HTR-8/SVneo (cell line): Measurements from ENCODE around the gene MEAK7.

ENCODE experiments used
- DNase-seq: peaks from one replicate; pipeline ENCODE4 v3.0.0; 2011; ENCODE audit warnings: low spot score, mixed read lengths; ENCODE audit not compliant: insufficient read length
- FAIRE-seq: peaks from 2 replicates; lab custom pipeline; 2011; peaks lifted over from hg19 to GRCh38; lab: Jason Lieb, UNC

The MEAK7 gene

DNA sequence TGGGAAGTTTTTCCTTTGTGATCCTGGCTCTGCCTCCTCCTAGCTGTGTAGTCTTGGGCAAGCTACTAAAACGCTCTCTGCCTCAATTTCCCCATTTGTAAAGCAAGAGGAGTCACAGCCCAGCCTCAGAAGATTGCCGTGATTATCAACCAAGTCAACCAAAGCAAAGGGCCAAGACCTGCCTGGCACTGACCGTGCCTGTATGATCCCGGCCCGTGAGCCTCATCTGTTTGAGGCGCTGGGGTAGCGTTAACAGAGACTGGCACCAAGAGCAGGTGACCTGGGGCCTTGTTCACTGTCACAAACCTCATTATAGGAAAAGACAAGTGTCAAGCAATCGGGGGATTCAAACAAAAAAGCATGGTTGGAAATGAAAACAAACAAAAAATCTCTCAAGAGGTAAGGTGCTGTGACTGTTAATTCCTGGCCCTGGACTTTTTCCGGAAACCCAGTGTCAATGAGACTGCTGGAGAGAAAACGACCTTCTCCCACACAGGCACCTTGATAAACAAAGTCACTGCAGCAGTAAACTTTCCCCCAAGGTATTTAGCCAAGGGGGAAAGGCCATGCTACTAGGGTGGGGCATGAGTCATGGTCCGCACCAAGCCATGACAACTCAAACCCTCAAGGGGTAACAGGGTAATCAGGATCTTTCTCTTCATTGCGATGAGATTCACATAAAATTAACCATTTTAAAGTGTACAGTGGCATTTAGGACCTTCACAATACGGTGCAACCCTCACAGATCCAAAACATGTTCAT, 5.4 kb downstream of the MEAK7 start:
- DNase-seq (no peak), FAIRE-seq (no peak)

DNA sequence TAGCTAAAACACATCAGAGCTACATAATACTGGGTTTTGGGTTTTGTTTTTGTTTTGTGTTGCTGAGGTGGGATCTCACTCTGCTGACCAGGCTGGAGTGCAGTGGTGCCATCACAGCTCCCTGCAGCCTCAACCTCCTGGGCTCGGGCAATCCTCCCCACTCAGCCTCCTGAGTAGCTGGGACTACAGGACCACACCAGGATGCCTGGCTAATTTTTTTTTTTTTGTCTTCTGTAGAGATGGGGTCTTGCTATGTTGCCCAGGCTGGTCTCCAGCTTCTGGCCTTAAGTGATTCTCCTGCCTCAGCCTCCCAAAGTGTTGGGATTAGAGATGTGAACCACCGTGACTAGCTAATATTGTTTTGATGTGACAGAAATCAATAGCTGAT, 6.2 kb downstream of the MEAK7 start:
- FAIRE-seq = no peak
- no peak for DNase-seq

DNA sequence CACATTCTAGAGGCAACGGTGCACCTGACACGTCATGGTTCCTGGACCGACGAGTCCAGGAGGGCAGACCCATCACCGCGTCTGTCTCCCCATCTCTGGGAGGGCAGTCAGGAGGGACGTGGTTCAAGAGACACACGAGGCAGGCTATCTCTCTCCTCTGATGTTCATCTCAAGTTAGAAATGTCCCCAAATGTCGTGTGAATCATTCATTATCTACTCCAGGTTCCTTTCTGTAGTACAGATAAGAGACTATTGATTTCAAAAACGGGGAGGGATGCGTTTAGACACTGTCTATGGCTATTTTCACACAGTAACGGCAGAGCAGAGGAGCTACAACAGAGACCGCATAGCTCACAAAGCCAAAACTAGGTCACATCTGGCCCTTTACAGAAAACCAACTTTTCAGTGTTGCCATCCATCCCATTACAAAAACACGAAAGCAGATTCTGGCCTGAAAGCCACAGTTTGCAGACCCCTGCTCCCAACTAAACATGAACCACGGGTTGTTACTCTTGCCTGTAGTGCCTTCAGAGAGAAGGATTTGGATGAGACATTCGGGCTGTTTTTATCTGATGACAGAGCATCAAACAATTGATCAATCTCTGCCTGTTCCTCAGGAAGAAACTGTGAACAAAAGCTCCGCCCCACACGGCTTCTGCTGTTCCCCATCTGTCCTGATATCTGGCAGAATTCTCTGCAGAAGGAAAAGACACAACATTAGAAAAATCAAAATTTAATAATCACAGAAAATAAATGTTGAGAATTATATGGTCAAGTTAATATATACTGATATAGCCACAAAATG, 6.8 kb downstream of the MEAK7 start:
- DNase-seq (no peak), FAIRE-seq (no peak)

DNA sequence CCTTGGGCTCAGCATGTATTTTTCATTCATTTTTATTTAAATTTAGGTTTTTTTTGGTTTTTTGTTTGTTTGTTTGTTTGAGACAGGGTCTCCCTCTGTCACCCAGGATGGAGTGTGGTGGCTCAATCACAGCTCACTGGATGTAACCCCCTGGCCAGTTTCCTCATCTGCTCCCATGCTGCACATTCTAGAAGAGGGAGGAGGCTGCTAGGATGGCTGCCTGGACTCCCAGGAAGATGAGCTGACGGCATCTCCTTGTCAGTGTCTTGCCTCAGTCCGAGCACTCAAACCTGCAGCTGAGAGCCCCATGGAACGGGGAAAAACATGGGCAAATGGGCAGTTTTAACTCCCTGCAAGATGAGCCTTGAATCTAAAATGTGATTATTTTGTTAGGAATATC, 7.5 kb downstream of the MEAK7 start:
- no peak for DNase-seq
- FAIRE-seq = no peak

DNA sequence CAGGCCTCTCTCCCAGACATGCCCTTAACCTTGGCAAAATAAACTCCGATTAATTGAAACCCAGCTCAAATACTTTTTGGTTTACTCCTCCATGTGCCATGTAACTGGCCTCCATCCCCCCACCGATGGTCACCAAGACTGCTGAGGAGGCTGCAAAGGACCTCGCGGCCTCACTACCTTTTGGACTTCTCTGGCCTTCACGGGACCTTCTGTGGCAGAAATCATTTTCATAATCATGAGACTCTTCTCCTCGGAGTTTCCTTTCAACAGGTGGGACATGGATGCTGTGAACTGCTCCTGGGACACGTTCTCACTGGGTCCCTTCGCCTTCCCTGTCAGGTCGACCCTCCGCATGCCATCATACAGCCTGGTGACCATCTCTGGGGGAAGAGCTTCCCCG, 9.0 kb downstream of the MEAK7 start:
- FAIRE-seq (no peak), DNase-seq (no peak)

DNA sequence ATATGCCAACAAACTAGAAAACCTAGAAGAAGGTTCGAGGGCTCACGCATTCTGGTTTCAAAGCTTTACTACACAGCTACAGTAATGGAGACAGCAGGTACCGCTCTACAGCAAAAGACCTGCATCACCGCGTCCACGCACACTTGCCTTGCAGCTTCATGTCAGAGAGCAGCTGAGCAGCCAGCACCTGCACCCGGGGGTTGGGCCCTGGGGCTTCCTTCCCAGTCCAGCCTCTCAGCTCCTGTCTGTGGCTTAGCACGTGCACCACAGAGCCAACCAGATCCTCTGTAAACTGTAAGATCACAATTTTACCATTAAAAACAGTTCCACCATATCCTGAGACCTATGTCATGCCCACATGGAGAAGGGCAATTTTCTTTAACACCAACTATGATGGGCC, 15.3 kb downstream of the MEAK7 start:
- DNase-seq (no peak), FAIRE-seq (no peak)

DNA sequence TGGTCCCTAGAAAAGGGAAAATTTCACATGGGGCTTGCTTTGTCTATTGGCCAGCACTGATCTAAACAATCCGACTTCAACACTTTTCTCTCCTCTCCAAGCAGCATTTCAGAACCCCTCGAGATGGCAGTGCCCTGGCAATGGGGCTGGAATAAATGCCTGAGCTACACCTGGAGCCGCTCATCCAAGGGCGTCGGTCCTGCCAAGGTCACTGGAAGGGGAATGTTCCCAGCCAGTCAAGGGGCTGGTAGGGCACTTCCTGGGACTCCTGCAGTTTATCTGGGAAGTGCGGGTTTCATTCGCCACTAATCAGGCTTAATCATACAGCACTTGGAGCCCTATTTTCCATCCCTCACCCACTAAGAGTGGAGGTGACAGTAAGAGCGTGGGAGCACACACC, 17.1 kb downstream of the MEAK7 start:
- DNase-seq (no peak), FAIRE-seq (no peak)

DNA sequence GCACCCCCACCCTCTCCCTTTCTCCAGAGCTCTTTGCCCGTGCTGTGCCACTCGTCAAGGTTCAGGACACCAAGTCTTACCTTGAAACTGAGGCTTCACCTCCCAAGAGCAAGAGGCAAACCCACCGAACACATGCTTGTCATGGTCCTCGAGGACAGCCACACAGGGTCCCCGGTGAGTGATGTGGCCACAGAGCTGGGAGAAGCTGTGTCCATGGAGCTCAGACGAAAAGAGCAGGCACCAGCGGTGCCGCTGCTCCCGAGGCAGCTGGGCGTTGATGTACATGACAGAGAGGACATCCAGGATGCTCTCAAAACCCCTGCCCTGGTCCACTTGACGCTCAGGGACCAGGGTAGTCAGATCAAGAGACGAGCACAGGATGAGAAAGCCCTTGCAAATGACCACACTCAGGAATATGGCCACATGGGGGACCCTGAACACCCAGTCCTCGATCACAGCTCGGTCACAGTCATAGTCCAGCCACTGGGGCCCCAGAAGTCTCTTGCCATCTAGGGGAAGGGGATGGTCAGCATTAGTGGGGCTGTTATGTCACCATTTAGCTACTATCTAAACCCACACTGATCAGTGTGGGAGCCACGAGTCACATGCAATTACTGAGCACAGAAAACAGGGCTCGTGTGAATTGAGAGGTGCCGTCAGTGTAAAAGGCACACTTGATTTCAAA, 17.8 kb downstream of the MEAK7 start:
- DNase-seq = no peak
- FAIRE-seq = no peak

DNA sequence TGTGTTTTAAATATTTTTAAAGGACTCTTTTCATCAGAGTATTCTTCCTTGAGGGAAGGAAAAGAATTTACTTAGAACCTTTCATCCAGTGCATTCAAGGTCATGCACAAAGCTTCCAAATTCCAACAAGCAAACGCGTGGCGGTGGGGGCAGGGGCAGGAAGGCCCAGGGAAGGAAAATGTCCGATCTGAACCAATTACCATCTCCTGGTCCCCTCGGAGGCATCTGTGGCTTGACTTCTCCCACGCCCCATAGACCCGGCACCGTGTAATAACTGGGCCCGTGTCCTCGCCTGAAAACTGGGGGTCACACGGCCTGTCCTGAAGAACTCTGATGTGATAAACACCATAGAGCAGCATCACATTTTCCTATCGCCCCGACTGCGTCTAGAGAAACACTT, 18.3 kb downstream of the MEAK7 start:
- FAIRE-seq = no peak
- DNase-seq = no peak

DNA sequence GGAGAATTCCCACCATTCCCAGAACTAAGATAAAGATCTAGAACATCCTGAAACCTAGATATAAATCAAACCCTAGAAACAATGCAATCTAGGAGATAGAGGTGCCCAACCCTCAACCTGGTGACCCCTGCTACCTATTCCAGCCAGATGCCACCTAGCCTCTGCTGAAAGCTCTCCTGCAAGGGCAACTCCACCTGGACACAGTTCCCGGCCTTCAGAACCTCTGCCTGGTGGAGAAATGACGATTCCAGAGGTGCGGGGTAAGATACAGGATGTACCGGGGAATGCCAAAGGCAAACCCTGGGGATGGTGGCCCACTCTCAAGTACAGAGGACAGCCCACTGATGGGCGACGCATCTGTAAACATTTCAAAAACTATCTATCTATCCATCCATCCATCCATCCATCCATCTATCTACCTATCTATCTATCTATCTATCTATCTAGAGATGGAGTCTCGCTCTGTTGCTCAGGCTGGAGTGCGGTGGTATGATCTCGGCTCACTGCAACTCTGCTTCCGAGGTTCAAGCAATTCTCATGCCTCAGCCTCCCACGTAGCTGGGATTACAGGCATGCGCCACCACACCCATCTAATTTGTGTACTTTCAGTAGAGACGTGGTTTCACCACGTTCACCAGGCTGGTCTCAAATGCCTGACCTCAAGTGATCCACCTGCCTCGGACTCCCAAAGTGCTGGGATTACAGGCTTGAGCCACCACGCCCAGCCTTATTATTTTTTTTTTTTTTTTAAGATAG, 19.0 kb downstream of the MEAK7 start:
- FAIRE-seq = no peak

DNA sequence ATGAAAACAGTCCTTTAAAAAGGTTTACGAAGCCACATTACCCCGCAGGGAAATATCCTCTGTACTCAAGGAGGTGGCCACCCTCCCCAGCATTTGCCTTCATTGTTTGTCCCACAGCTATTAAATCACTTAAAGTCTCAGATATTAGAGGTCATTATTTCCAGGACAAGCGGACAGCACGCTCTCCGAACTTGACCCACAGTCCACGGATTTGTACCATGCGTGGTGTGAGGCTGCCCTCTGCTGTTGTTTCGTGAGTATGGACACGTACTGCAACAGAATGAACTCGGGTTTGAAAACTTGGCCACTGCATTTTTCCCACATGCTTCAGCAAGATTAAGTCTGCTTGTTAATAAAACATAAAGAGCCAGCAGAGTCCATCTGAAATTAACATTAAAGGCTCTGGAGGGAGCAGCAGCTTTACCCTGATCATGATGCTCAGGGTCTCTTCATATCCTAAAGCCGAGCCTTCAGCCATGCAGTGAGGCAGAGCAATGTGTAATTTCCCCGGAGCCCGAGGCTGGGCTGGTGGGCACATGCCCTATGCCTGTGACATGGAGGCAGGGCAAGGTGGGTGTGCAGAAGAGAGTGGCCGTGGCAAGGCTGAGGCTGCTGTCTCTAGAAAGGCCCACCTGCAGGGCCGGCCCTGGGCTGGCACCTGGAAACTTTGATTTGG, 19.7 kb downstream of the MEAK7 start:
- DNase-seq (peak; percentile 40), FAIRE-seq (peak; percentile 26)

More for the DNA sequence above, 19.0 kb downstream of the MEAK7 start:
- no peak for DNase-seq

DNA sequence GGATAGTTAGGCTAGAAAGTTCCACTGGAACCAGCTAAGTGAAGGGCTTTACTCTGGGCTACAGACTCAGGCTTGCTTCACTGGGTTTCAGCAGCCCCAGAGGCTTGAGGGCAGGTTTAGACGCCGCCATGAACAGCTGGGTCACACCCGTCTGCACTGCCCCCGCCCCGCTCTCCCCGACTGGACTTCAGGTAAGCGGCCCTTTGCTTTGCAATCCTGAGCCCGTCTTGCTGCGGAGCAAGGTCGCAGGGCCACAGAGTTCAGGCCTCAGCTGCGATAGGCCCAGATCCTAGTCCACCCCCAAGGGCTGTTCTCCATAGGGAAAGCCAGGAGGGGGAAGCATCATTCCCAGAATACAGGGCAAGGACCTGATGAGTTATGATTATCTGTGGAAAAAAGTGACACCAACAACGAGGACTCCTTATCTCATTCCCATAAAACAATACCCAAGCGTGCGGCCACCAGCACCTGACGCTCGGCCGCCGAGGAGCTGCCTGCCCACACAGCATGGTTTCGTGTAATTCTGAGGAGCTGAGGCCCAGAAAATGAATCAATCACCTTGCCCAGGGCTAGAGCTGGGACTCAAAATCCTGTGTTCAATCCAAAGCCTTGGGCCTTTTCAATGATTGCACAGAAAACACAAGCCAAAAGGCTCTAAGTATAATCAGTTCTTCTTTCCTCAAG, 20.4 kb downstream of the MEAK7 start:
- DNase-seq (no peak), FAIRE-seq (no peak)

DNA sequence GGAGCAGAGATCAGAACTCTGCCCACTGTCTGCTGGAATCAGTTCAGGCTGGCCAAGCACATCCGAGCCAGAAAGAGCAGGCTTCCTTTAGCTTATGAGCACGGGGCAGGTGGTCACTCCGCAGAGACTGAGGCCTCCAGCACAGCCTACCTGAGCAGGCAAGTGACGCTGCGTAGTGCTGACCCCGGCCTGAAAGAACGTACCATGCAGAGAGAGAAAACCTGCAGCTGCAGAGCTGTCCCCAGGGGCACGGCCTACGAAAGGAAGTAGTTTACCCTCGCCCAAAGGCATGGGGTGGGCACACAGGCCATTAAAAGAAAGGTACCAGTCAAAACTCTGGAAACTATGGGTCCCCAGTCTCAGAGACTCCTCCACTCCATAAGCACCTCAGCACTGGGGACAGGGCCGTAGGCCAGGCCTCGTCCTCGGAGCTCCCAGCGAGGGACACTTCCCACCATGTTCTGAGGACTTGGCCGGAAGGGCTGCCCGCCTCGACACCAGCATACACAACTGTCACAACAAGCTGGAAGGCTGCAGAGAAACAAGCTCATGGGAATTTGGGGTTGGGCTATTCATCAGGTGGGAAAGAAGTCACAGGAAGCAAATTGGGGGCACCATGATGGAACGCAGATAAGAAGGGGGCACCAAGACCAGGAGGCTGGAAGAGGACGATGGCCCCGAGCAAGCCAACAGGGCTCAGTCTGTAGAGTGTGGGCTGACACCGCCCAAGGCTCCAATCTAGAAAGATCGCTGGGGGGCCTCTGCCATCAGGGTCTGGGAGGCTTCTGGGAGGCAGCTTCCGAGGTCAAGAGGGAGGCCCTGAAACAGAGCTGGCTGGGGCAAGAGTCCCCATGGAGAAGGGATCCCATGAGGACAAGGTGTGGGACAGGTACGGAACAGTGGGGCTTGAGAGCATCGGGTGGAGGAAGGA, 21.2 kb downstream of the MEAK7 start:
- DNase-seq = no peak
- no peak for FAIRE-seq

DNA sequence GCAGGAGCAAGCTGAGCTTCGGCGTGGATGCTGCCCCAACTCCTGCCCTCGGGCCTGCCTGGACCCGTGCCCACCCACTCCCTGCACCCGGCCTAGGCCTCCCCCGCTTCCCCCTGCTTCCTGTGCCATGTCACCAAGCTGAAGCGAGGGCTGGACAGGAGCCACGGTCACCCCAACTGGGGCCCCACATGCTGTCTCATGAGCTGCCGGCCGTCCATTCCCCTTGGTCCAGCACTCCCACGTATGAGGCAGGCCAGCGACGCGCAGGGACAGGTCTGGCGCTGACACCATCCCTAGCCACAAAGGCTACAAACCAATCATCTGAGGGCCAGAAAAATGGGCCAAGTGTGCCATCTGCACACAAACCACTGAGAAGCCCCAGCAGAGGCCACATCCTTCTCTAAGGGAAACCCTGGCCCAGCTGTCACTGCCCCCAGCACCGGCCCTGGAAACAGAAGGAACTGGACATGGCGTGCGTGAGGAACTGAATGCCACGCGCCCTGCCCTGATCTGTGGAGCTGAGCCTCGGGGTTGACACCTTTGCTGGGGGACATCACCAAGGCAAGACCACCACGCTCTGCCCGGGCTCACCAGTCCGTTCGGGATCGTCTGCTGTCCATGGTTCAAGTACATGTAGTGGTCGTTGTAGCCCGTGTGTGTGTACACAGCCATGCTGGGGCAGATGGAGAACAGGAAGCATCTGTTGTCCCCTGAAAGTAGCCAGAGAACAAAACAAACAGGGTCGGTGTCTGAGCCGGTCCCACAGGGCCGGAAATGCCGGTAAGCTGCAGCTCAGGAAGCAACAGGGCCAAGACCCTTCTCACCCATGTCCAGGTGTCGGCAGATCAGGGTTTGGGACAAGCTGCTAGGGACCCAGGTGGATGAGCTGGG, 22.2 kb downstream of the MEAK7 start:
- FAIRE-seq (no peak), DNase-seq (no peak)

DNA sequence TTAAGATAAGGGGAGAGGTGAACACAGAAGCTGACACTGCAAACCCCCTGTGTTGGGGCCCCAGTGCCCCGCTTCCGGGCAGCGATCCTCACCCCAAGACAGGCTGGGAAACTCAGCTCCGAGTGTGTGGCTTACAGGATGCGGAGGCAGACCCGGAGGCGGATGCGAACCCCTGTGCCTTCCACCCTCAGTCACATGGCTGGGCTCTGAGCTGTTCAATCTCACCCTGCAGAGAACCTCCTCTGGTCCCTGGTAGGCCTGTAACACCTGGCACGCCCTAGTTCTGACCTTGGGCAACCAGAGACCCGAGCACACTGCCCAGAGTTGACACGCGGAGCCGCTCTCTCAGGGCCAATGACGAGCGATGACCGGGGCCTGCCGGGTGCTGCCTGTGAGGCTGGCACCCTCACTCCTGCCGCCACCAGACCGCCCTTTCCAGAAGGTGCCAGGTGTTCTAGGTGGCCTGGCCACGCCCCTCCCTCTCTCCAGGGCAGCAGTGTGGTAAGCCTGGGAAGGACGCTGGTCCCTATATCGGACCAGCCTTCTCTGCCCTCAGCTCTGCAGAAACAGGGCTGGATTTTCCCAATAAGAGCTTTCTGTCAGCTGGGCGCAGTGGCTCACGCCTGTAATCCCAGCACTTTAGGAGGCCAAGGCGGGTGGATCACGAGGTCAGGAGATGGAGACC, 23.3 kb downstream of the MEAK7 start:
- FAIRE-seq = no peak

DNA sequence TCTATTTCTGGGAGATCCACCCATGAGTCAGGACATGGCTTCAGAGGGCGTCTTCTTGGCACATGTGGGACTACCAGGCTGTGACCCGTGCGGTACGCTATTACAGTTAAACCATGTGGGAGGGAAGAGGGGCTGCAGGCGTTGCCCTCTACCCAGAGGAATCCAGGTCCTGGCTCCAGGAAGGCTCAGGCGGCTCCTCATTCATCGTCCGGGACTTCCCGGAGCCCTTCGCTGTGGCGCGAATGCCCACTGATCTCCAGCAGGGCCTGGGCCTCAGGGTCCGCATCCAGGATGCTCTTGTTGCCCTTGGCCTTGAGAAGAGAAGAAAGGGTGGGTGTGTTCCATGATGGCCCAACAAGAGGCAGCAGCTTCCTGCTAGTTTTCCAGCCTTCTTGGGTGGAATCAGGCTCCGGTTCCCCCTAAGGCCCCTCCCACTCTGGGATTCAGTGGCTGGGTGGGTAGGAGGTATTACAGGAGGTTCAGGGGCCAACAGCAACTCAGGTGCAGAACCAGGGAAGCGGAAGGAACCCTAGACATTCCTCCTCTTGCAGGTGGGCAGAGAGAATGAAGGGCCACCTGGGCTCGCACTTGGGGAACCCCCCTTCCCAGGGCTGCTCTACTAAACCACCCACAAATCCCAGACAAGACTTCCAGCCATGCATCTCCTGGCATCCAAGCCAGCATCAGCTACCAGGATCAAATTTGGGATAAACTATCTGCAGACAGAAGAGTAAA, 24.6 kb downstream of the MEAK7 start:
- no peak for DNase-seq
- FAIRE-seq = no peak

More for the DNA sequence above, 23.3 kb downstream of the MEAK7 start:
- no peak for DNase-seq
